Thoracic aorta (tissue), 2 donors: ENCODE measurements around the gene GLOD4. TPM values are rescaled to one million over a fixed set of nuclear protein-coding genes. Genes with fewer than 3 reads are reported as not detected.
"Not testable (repeated sequence)": the region's sequence is repeated elsewhere in the genome, so short reads cannot be mapped to it uniquely, and the experiment has no call there.

Source experiments
- ATAC-seq: fragments of 150-250 bp; one replicate; pipeline ENCODE4 v1.8.0; 2017; ENCODE audit warnings: low read depth; ENCODE audit not compliant: insufficient number of reproducible peaks, low FRiP score
- DNase-seq: peaks from one replicate; pipeline ENCODE4 v3.0.0-alpha.2; 2020; ENCODE audit warnings: low spot score
- H3K27ac ChIP-seq, 2 donors: fragments of 200-600 bp; sonication (generic); 1 replicate in 1 of 2; 2 replicates in 1 of 2; pipeline ENCODE4 v1.5.1; 2016; ENCODE audit warnings: mild to moderate bottlenecking in 2 of 2, moderate library complexity in 2 of 2
- H3K27me3 ChIP-seq: fragments of 200-600 bp; sonication (generic); replicated peaks from 2 replicates; pipeline ENCODE4 v1.6.0; 2016; ENCODE audit warnings: mild to moderate bottlenecking; ENCODE audit not compliant: insufficient read depth
- H3K36me3 ChIP-seq: fragments of 200-600 bp; sonication (generic); one replicate; pipeline ENCODE4 v1.5.1; 2016
- H3K4me1 ChIP-seq, 2 donors: fragments of 200-600 bp; sonication (generic); 1 replicate in 1 of 2; 2 replicates in 1 of 2; pipeline versions ENCODE4 v1.5.1 to v1.6.0; 2016; ENCODE audit warnings: low read depth in 2 of 2, mild to moderate bottlenecking in 1 of 2; ENCODE audit not compliant: control insufficient read depth in 1 of 2
- H3K4me3 ChIP-seq: fragments of 200-600 bp; sonication (generic); 2 replicates; pipeline ENCODE4 v1.5.1; 2016; ENCODE audit warnings: mild to moderate bottlenecking
- H3K9me3 ChIP-seq: fragments of 200-600 bp; sonication (generic); 2 replicates; pipeline ENCODE4 v1.5.1; 2016
- CTCF ChIP-seq: fragments of 200-600 bp; sonication (generic); IDR thresholded peaks from one replicate; pipeline ENCODE4 v1.5.1; 2019; ENCODE audit warnings: antibody characterized with exemption
- total RNA-seq, 2 donors: library from RNA; depleted of rRNA; stranded (reverse); fragments of >200 nt; gene quantifications; one replicate each; pipeline versions ENCODE4 v1.1.0 to v1.2.3, GENCODE V29; 2016

The GLOD4 gene
- total RNA-seq, 2 donors from 2014 or later: 28.7 to 47.4 TPM

GRCh38 chr17:791829-792228, 9.7 kb upstream of the GLOD4 start:
- Histone ChIP-seq H3K27ac (no peak overlapping the region), H3K36me3 (peaks cover 31% of the 10 kb centered on the region), H3K4me1 (peaks cover 0 to 4% of the 10 kb centered on the region in 2 donors), H3K4me3 (no peak overlapping the region), H3K9me3 (no peaks in the 10 kb centered on the region), H3K27me3 (no peaks in the 10 kb centered on the region)
- TF ChIP-seq CTCF: no peak
- ATAC-seq: no peak
- DNase-seq: no peak

DNA sequence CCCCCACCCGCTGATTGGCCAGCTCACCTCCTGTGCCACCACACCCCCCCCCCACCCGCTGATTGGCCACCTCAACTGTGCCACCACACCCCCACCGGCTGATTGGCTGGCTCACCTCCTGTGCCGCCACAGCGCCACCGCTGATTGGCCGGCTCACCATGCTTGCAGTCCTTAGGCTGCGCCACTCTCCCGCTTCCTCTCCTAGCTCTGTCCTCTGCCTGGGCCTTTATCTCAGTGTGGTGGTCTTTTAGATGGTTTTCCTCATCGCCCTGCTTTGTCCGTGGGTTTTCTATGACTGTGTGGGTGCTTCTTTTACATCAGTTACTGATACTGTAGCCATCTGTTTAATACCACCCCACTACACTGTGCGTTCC, 8.8 kb upstream of the GLOD4 start:
- H3K9me3 ChIP-seq, H3K27me3 ChIP-seq, DNase-seq, H3K4me1 ChIP-seq, ATAC-seq: not testable (repeated sequence)
- Histone ChIP-seq H3K4me3 (peak overlapping the region; percentile 24), H3K36me3 (peaks cover 31% of the 10 kb centered on the region), H3K27ac (peak overlapping the region in 1 of 2 donors; percentile 46)

GRCh38 chr17:789931-790873, 8.1 kb upstream of the GLOD4 start:
- H3K4me1 ChIP-seq, H3K4me3 ChIP-seq, DNase-seq, H3K9me3 ChIP-seq, H3K27me3 ChIP-seq, ATAC-seq: not testable (repeated sequence)
- peaks cover 31% of the 10 kb centered on the region for H3K36me3 ChIP-seq
- peak overlapping the region in 1 of 2 donors; percentile 57 for H3K27ac ChIP-seq

DNA sequence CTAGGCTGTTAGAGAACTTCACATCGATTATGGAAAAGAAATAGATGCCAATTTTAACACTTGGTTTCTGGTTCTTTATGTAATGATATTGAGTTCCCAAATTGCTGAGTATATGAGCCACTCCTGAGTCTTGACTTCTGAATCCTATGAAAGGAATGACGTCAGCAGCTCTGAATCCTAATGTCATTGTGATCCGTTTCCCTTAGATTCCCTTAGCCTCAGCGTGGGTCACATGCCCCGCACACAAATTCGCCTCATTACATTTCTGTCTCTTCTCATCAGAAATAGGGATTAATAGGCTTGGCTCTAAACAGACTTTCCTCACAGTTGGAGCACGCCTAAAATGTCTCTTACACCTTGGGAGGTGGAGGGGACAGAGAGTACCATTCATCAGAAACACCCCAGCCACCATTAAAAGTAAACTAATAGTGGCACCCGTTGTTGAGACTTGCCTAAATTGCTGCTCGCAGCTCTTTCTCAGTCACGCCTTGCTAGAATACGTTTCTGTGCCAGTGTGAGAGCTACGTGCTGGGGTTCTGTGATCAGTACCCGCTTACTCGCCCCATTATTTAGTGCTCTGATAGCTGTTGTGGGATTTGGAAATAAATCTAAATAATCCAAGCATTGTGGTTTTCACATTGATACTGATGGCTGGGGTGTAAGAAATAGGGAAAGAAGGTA, 7.2 kb upstream of the GLOD4 start:
- no peak for ATAC-seq
- no peak for TF ChIP-seq CTCF
- no peak for DNase-seq
- no peaks in the 10 kb centered on the region for H3K27me3 ChIP-seq
- no peaks in the 10 kb centered on the region for H3K9me3 ChIP-seq
- H3K27ac ChIP-seq: peak overlapping the region in 1 of 2 donors; percentile 57
- peaks cover 0 to 2% of the 10 kb centered on the region in 2 donors for H3K4me1 ChIP-seq
- H3K4me3 ChIP-seq: no peak overlapping the region
- peaks cover 31% of the 10 kb centered on the region for H3K36me3 ChIP-seq

GRCh38 chr17:788551-788950, 6.5 kb upstream of the GLOD4 start:
- H3K36me3 ChIP-seq: peaks cover 31% of the 10 kb centered on the region

More at GRCh38 chr17:788551-788950, 6.5 kb upstream of the GLOD4 start:
- Histone ChIP-seq H3K27me3 (no peaks in the 10 kb centered on the region), H3K4me1 (peaks cover 3 to 9% of the 10 kb centered on the region in 2 donors), H3K4me3 (no peak overlapping the region), H3K27ac (no peak overlapping the region), H3K9me3 (no peaks in the 10 kb centered on the region)
- ATAC-seq (no peak), DNase-seq (no peak)
- TF ChIP-seq CTCF: no peak
